H9 (cell line): ENCODE results near the gene IFNK. TPM values are rescaled to one million over a fixed set of nuclear protein-coding genes. Genes with fewer than 3 reads are reported as not detected.

Experiments used
- DNase-seq: peaks from one replicate; pipeline ENCODE4 v3.0.0-alpha.2; 2017
- H2AFZ ChIP-seq: one replicate; pipeline ENCODE4 v1.6.1; 2013; ENCODE audit warnings: mild to moderate bottlenecking, low read length, control low read depth, moderate library complexity
- H2AK5ac ChIP-seq: 2 replicates; pipeline ENCODE4 v1.6.1; 2013; ENCODE audit warnings: low read length, control low read depth, mixed read lengths; ENCODE audit not compliant: insufficient read length
- H2BK120ac ChIP-seq: one replicate; pipeline ENCODE4 v1.6.1; 2013; ENCODE audit warnings: low read depth, mild to moderate bottlenecking, low read length, control low read depth, inconsistent platforms; ENCODE audit not compliant: poor library complexity, severe bottlenecking
- H2BK12ac ChIP-seq: 2 replicates; pipeline ENCODE4 v1.6.1; 2013; ENCODE audit warnings: low read length, control low read depth, mixed read lengths, low read depth; ENCODE audit not compliant: insufficient read length
- H2BK15ac ChIP-seq: 2 replicates; pipeline ENCODE4 v1.6.1; 2013; ENCODE audit warnings: low read depth, low read length, control low read depth
- H2BK20ac ChIP-seq: one replicate; pipeline ENCODE4 v1.6.1; 2013; ENCODE audit warnings: low read depth, mild to moderate bottlenecking, low read length, control low read depth, inconsistent platforms; ENCODE audit not compliant: poor library complexity, severe bottlenecking
- H2BK5ac ChIP-seq: 2 replicates; pipeline ENCODE4 v1.6.1; 2013; ENCODE audit warnings: low read length, control low read depth, mixed read lengths; ENCODE audit not compliant: insufficient read length
- H3K14ac ChIP-seq: 2 replicates; pipeline ENCODE4 v1.6.1; 2013; ENCODE audit warnings: low read length, control low read depth; ENCODE audit not compliant: insufficient read depth
- H3K18ac ChIP-seq: 2 replicates; pipeline ENCODE4 v1.6.1; 2013; ENCODE audit warnings: low read depth, mild to moderate bottlenecking, mixed read lengths, low read length, control low read depth; ENCODE audit not compliant: insufficient read length
- H3K23ac ChIP-seq: 2 replicates; pipeline ENCODE4 v1.6.1; 2013; ENCODE audit warnings: low read length, control low read depth, mixed read lengths, low read depth; ENCODE audit not compliant: insufficient read length
- H3K23me2 ChIP-seq: 2 replicates; pipeline ENCODE4 v1.6.1; 2013; ENCODE audit warnings: low read depth, mild to moderate bottlenecking, mixed read lengths, low read length, control low read depth; ENCODE audit not compliant: insufficient read length, poor library complexity, severe bottlenecking
- H3K27ac ChIP-seq: 2 replicates; pipeline ENCODE4 v1.5.1; 2013; ENCODE audit warnings: low read length, control low read depth, mixed read lengths, low read depth; ENCODE audit not compliant: insufficient read length
- H3K27me3 ChIP-seq: 2 replicates; pipeline ENCODE4 v1.6.1; 2013; ENCODE audit warnings: low read length, control low read depth, inconsistent platforms; ENCODE audit not compliant: insufficient read depth
- H3K4ac ChIP-seq: 2 replicates; pipeline ENCODE4 v1.6.1; 2013; ENCODE audit warnings: low read depth, mild to moderate bottlenecking, control low read depth, inconsistent platforms, low read length, moderate library complexity
- H3K4me1 ChIP-seq: 2 replicates; pipeline ENCODE4 v1.6.1; 2013; ENCODE audit warnings: low read length, control low read depth, inconsistent platforms; ENCODE audit not compliant: insufficient read depth
- H3K4me2 ChIP-seq: 2 replicates; pipeline ENCODE4 v1.6.1; 2013; ENCODE audit warnings: low read length, control low read depth, mixed read lengths; ENCODE audit not compliant: insufficient read length, insufficient read depth
- H3K56ac ChIP-seq: 2 replicates; pipeline ENCODE4 v1.6.1; 2013; ENCODE audit warnings: low read depth, mild to moderate bottlenecking, mixed read lengths, low read length, control low read depth; ENCODE audit not compliant: insufficient read length
- H3K79me1 ChIP-seq: 2 replicates; pipeline ENCODE4 v1.6.1; 2013; ENCODE audit warnings: low read depth, mild to moderate bottlenecking, moderate library complexity, low read length, control low read depth, inconsistent platforms; ENCODE audit not compliant: insufficient read depth, poor library complexity, severe bottlenecking
- H3K79me2 ChIP-seq: 2 replicates; pipeline ENCODE4 v1.6.1; 2013; ENCODE audit warnings: low read length, control low read depth, inconsistent platforms; ENCODE audit not compliant: insufficient read depth
- H3K9ac ChIP-seq: 2 replicates; pipeline ENCODE4 v1.6.1; 2013; ENCODE audit warnings: low read length, control low read depth, mixed read lengths; ENCODE audit not compliant: insufficient read length; ENCODE audit errors: extremely low read depth
- H3K9me3 ChIP-seq: one replicate; pipeline ENCODE4 v1.6.1; 2013; ENCODE audit warnings: low read depth, low read length, inconsistent platforms; ENCODE audit not compliant: control insufficient read depth
- H3T11ph ChIP-seq: one replicate; pipeline ENCODE4 v1.6.1; 2013; ENCODE audit warnings: mild to moderate bottlenecking, low read length, control low read depth, inconsistent platforms
- H4K20me1 ChIP-seq: one replicate; pipeline ENCODE4 v1.6.1; 2013; ENCODE audit not compliant: control insufficient read depth, insufficient read length, insufficient read depth
- H4K5ac ChIP-seq: 2 replicates; pipeline ENCODE4 v1.6.1; 2013; ENCODE audit warnings: low read depth, mild to moderate bottlenecking, mixed read lengths, low read length, control low read depth; ENCODE audit not compliant: insufficient read length
- H4K8ac ChIP-seq: replicated peaks from 2 replicates; pipeline ENCODE4 v1.6.1; 2013; ENCODE audit warnings: low read length, control low read depth, mixed read lengths, low read depth; ENCODE audit not compliant: insufficient read length
- H4K91ac ChIP-seq: 2 replicates; pipeline ENCODE4 v1.6.1; 2013; ENCODE audit warnings: low read depth, mild to moderate bottlenecking, moderate library complexity, mixed read lengths, low read length, control low read depth; ENCODE audit not compliant: insufficient read length
- H3K27ac Mint-ChIP-seq, 3 experiments: 2 replicates in 2 of 3; 3 replicates in 1 of 3; pipeline ENCODE4 v1.8.0; 2020 to 2021; ENCODE audit warnings: mixed read lengths in 3 of 3, mild to moderate bottlenecking in 1 of 3, moderate library complexity in 1 of 3
- H3K27me3 Mint-ChIP-seq: 2 replicates; pipeline ENCODE4 v1.8.0; 2021; ENCODE audit warnings: low read depth, mild to moderate bottlenecking, moderate library complexity, mixed read lengths
- H3K36me3 Mint-ChIP-seq, 3 experiments: 2 replicates in 2 of 3; 3 replicates in 1 of 3; pipeline ENCODE4 v1.8.0; 2020 to 2021; ENCODE audit warnings: low read depth in 3 of 3, mixed read lengths in 3 of 3; ENCODE audit not compliant: insufficient read depth in 1 of 3
- H3K4me1 Mint-ChIP-seq, 2 experiments: 2 replicates each; pipeline ENCODE4 v1.8.0; 2020; ENCODE audit warnings: mixed read lengths in 2 of 2
- H3K4me3 Mint-ChIP-seq, 2 experiments: 2 replicates in 1 of 2; 3 replicates in 1 of 2; pipeline ENCODE4 v1.8.0; 2020 to 2021; ENCODE audit warnings: mild to moderate bottlenecking in 2 of 2, mixed read lengths in 2 of 2, moderate library complexity in 1 of 2
- H3K9me3 Mint-ChIP-seq, 2 experiments: 2 replicates in 1 of 2; 3 replicates in 1 of 2; pipeline ENCODE4 v1.8.0; 2020; ENCODE audit warnings: mild to moderate bottlenecking in 2 of 2, mixed read lengths in 2 of 2, moderate library complexity in 1 of 2
- WGBS: extraction: QIAGEN DNeasy Blood & Tissue Kit; methylation state at CpG from one replicate; pipeline ENCODE4 v1.1.7; 2013; ENCODE audit warnings: missing lambda C conversion rate, low lambda C conversion rate, mixed read lengths; ENCODE audit not compliant: insufficient read length; ENCODE audit errors: extremely low coverage; 5-methylcytosine and 5-hydroxymethylcytosine counted together
- total RNA-seq: library from RNA; stranded (reverse); gene quantifications from 2 replicates; pipeline ENCODE4 v1.2.1, GENCODE V29; 2021
- TF ChIP-seq, protein P1 (sequence below): fragments of 200-600 bp; sonication (generic); conservative IDR thresholded peaks from 3 replicates; pipeline ENCODE4 v1.8.0; 2021; ENCODE audit warnings: antibody characterized with exemption, mild to moderate bottlenecking

IFNK gene
- total RNA-seq, 1 experiment from 2014 or later: not detected

DNA sequence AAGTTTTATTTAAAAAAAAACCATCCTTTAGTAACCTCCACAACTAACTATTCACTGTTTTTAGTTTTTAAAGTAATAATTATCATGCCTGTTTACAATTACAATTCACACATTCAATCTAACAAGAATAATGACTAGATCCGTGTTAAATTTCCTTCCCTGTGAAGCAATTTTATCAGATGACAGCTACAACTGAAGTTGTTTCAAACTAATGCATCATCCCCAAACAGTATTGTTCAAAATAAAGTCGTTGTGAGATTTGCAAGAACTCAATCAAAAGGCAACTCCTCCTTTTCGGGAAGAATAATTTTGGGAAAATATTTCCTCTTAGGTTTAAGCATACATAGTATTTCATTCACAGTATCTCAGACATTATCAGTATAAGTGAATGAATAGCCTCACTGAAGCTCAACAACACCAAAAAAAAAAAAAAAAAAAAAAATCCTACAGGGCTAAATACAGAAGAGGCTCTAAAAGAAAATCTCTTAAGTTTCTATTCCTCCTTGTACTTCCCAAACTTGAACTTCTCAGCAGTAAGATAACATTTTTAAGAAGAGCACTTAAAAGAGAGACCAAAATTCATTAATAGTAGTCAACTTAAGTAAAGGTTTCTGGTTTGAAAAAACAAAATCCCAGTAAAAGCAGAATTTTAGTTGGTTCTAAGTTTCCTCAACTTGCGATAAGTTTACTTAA lies 39.8 kb downstream of the IFNK start:
- Mint-ChIP-seq H3K27me3 (no peaks in the 10 kb centered on the region), H3K4me1 (no peaks in the 10 kb centered on the region), H3K9me3 (no peaks in the 10 kb centered on the region), H3K27ac (no peak overlapping the region), H3K4me3 (no peak overlapping the region), H3K36me3 (peaks cover 9 to 36% (median 35%) of the 10 kb centered on the region in 3 experiments; a peak in 6 of 7 replicates)
- Histone ChIP-seq H4K8ac (no peak overlapping the region), H3K9me3 (no peaks in the 10 kb centered on the region), H2BK5ac (no peak overlapping the region), H3K27ac (no peak overlapping the region), H4K91ac (no peak overlapping the region), H3K23me2 (no peaks in the 10 kb centered on the region), H3K56ac (no peak overlapping the region), H3K23ac (no peak overlapping the region), H2BK12ac (no peak overlapping the region), H4K5ac (no peak overlapping the region), H2BK120ac (no peak overlapping the region), H2AFZ (no peak overlapping the region), H3K79me1 (no peaks in the 10 kb centered on the region), H3K14ac (no peak overlapping the region), H3K9ac (no peak overlapping the region), H3K4me2 (no peak overlapping the region), H2BK15ac (no peak overlapping the region), H3T11ph (no peak overlapping the region), H2AK5ac (no peak overlapping the region), H3K4ac (no peak overlapping the region), H3K18ac (no peak overlapping the region), H3K79me2 (no peaks in the 10 kb centered on the region), H2BK20ac (no peak overlapping the region), H3K4me1 (no peaks in the 10 kb centered on the region), H4K20me1 (no peaks in the 10 kb centered on the region), H3K27me3 (no peaks in the 10 kb centered on the region)
- DNase-seq: no peak
- no CpG with 5 or more reads among the region's 4 CpGs for WGBS
- TF ChIP-seq, protein P1, sequence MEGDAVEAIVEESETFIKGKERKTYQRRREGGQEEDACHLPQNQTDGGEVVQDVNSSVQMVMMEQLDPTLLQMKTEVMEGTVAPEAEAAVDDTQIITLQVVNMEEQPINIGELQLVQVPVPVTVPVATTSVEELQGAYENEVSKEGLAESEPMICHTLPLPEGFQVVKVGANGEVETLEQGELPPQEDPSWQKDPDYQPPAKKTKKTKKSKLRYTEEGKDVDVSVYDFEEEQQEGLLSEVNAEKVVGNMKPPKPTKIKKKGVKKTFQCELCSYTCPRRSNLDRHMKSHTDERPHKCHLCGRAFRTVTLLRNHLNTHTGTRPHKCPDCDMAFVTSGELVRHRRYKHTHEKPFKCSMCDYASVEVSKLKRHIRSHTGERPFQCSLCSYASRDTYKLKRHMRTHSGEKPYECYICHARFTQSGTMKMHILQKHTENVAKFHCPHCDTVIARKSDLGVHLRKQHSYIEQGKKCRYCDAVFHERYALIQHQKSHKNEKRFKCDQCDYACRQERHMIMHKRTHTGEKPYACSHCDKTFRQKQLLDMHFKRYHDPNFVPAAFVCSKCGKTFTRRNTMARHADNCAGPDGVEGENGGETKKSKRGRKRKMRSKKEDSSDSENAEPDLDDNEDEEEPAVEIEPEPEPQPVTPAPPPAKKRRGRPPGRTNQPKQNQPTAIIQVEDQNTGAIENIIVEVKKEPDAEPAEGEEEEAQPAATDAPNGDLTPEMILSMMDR: no peak
